Psoas muscle (tissue), 8 donors: ENCODE results near the gene CLK2. TPM values are rescaled to one million over a fixed set of nuclear protein-coding genes. Genes with fewer than 3 reads are reported as not detected.
"Not testable (repeated sequence)": the region's sequence is repeated elsewhere in the genome, so short reads cannot be mapped to it uniquely, and the experiment has no call there.

ENCODE experiments used
- ATAC-seq, 4 donors: fragments of 200-7000 bp; cut with Tn5 transposase; one replicate each; pipeline ENCODE4 v1.9.1; 2020; ENCODE audit warnings: moderate library complexity in 3 of 4, mild to moderate bottlenecking in 2 of 4
- DNase-seq, 2 donors: peaks; one replicate each; pipeline ENCODE4 v3.0.0-alpha.2; 2020
- H3K27ac ChIP-seq: fragments of 200-600 bp; one replicate; pipeline ENCODE4 v1.8.0; 2022
- H3K27me3 ChIP-seq, 3 donors: fragments of 200-600 bp in 1 of 3; one replicate each; pipeline versions ENCODE4 v1.6.1 to v1.8.0; 2013 to 2022; ENCODE audit warnings: low read length in 2 of 3, mild to moderate bottlenecking in 2 of 3, moderate library complexity in 1 of 3; ENCODE audit not compliant: insufficient read depth in 3 of 3
- H3K36me3 ChIP-seq, 2 donors: fragments of 200-600 bp in 1 of 2; one replicate each; pipeline versions ENCODE4 v1.6.1 to v1.8.0; 2013 to 2022; ENCODE audit warnings: low read depth in 1 of 2, mild to moderate bottlenecking in 1 of 2, moderate library complexity in 1 of 2; ENCODE audit not compliant: insufficient read depth in 1 of 2
- H3K4me1 ChIP-seq: fragments of 200-600 bp; one replicate; pipeline ENCODE4 v1.8.0; 2022
- H3K4me3 ChIP-seq: fragments of 200-600 bp; one replicate; pipeline ENCODE4 v1.8.0; 2022; ENCODE audit warnings: mild to moderate bottlenecking
- H3K9me3 ChIP-seq: fragments of 200-600 bp; one replicate; pipeline ENCODE4 v1.8.0; 2022
- CTCF ChIP-seq: fragments of 200-600 bp; IDR thresholded peaks from one replicate; pipeline ENCODE4 v1.8.0; 2022; ENCODE audit warnings: antibody characterized with exemption
- WGBS, 3 donors: extraction: QIAGEN DNeasy Blood & Tissue Kit; methylation state at CpG; one replicate each; pipeline versions ENCODE4 v1.1.6 to v1.1.7; 2013; 5-methylcytosine and 5-hydroxymethylcytosine counted together
- intact Hi-C, 2 donors: fragments of 100-400 bp; cut with DNase I; formaldehyde crosslinking; loops; one replicate each; pipeline versions ENCODE4 v1.11.0 to v1.14.2; 2022
- polyA plus RNA-seq, 3 donors: library from polyadenylated mRNA; stranded (reverse); fragments of 200-250 nt; gene quantifications; one replicate each; pipeline ENCODE4 v1.2.3, GENCODE V29; 2013
- total RNA-seq, 4 donors: library from RNA; stranded (reverse); fragmentation: NEBNext Ultra II Directional in 2 of 4; extraction: Animal tissue kit (Norgen Biotek cat#: 25700) in 2 of 4; gene quantifications; one replicate each; pipeline versions ENCODE4 v1.2.1 to v1.2.4, GENCODE V29; 2021 to 2023
- donor health status: healthy with polysubstance abuse.
- donor health status: DM: no; HTN: no; CAD: no; lungs with moderate emphysema.
- donor health status: Bipolar disorder and iron deficiency.
- donor health status: healthy.
- donor health status: DM: yes; HTN: yes; CAD: no.
- donor health status: DM: no; HTN: no; CAD: no.
- donor health status: DM: no; HTN: no; CAD: no.
- donor health status: DM: yes; HTN: yes; CAD: no.

Gene CLK2
- total and polyA plus RNA-seq, 7 donors: 11.7 to 28.5 (median 20.9) TPM

GRCh38 chr1:155227261-155228095, 45.8 kb downstream of the CLK2 start:
- Histone ChIP-seq H3K4me1 (no peaks in the 10 kb centered on the region), H3K9me3 (no peaks in the 10 kb centered on the region), H3K4me3 (peak overlapping the region; percentile 79), H3K27ac (peak overlapping the region; percentile 84), H3K36me3 (no peaks in the 10 kb centered on the region), H3K27me3 (no peaks in the 10 kb centered on the region)
- 1 to 2% (median 1%) methylated on average over 42 of the region's 42 CpGs for WGBS, 3 donors
- intact Hi-C loops: loop anchor here (1.0 to 5.0 kb wide), 2 partner anchors 21 to 50 kb away; no protein-coding TSS in a partner anchor
- ATAC-seq: peak; percentile 98 to 99 (median 98)
- TF ChIP-seq CTCF: no peak
- DNase-seq: peak; percentile 98

- TF ChIP-seq CTCF: no peak
- ATAC-seq (peak; percentile 59 to 75 (median 65)), DNase-seq (peak; percentile 56 to 77)
- WGBS, 3 donors: 0% methylated on average over 19 of the region's 19 CpGs
- Histone ChIP-seq H3K4me1 (no peaks in the 10 kb centered on the region), H3K4me3 (peak overlapping the region; percentile 79), H3K9me3 (no peaks in the 10 kb centered on the region), H3K27me3 (no peaks in the 10 kb centered on the region), H3K27ac (peak overlapping the region; percentile 84), H3K36me3 (no peaks in the 10 kb centered on the region)
- intact Hi-C loops: loop anchor here (1.0 to 5.0 kb wide), 2 partner anchors 21 to 50 kb away; no protein-coding TSS in a partner anchor
Observed at GRCh38 chr1:155226910-155227260, 46.4 kb downstream of the CLK2 start.

- WGBS, 3 donors: 0 to 1% (median 1%) methylated on average over 7 of the region's 7 CpGs
Observed at GRCh38 chr1:155226188-155226909, 47.0 kb downstream of the CLK2 start.

GRCh38 chr1:155225404-155225759, 47.9 kb downstream of the CLK2 start:
- not testable (repeated sequence) for ATAC-seq

More at GRCh38 chr1:155226188-155226909, 47.0 kb downstream of the CLK2 start:
- Histone ChIP-seq H3K36me3 (no peaks in the 10 kb centered on the region), H3K27me3 (no peaks in the 10 kb centered on the region), H3K4me1 (no peaks in the 10 kb centered on the region), H3K27ac (peak overlapping the region; percentile 84), H3K4me3 (peak overlapping the region; percentile 79), H3K9me3 (no peaks in the 10 kb centered on the region)
- TF ChIP-seq CTCF: peak; percentile 42
- intact Hi-C loops: loop anchor here (5.0 kb wide), 1 partner anchor 49 kb away; no protein-coding TSS in a partner anchor
- peak; percentile 73 to 84 for DNase-seq
- ATAC-seq: peak; percentile 32 to 67 (median 44)

GRCh38 chr1:155223047-155223446, 50.3 kb downstream of the CLK2 start:
- peaks cover 5% of the 10 kb centered on the region for H3K4me1 ChIP-seq
- no peaks in the 10 kb centered on the region for H3K27me3 ChIP-seq
- H3K9me3 ChIP-seq: no peaks in the 10 kb centered on the region
- H3K27ac ChIP-seq: no peak overlapping the region
- TF ChIP-seq CTCF: no peak
- H3K4me3 ChIP-seq: no peak overlapping the region
- intact Hi-C loops: no loop called here
- no peak for DNase-seq
- ATAC-seq: no peak
- 84 to 87% (median 85%) methylated on average over 7 of the region's 7 CpGs for WGBS, 3 donors
- H3K36me3 ChIP-seq: no peaks in the 10 kb centered on the region

More at GRCh38 chr1:155225404-155225759, 47.9 kb downstream of the CLK2 start:
- H3K4me1 ChIP-seq, H3K36me3 ChIP-seq, DNase-seq, H3K9me3 ChIP-seq, H3K27me3 ChIP-seq, H3K27ac ChIP-seq, H3K4me3 ChIP-seq: not testable (repeated sequence)
- 95 to 97% (median 97%) methylated on average over 7 to 8 of the region's 8 CpGs for WGBS, 3 donors
- intact Hi-C loops: loop anchor here (5.0 kb wide), 1 partner anchor 48 kb away; no protein-coding TSS in a partner anchor

- WGBS, 3 donors: 87 to 90% (median 88%) methylated on average over 10 of the region's 10 CpGs
- intact Hi-C loops, H3K9me3 ChIP-seq, H3K27me3 ChIP-seq, H3K4me1 ChIP-seq, H3K4me3 ChIP-seq, H3K36me3 ChIP-seq, DNase-seq, ATAC-seq, H3K27ac ChIP-seq: not testable (repeated sequence)
Observed at GRCh38 chr1:155220211-155220965, 52.9 kb downstream of the CLK2 start.
